Measurements from ENCODE around the gene YTHDC1. TPM values are rescaled to one million over a fixed set of nuclear protein-coding genes. Genes with fewer than 3 reads are reported as not detected.

Gene YTHDC1
- 78.9 TPM for total RNA-seq

DNA sequence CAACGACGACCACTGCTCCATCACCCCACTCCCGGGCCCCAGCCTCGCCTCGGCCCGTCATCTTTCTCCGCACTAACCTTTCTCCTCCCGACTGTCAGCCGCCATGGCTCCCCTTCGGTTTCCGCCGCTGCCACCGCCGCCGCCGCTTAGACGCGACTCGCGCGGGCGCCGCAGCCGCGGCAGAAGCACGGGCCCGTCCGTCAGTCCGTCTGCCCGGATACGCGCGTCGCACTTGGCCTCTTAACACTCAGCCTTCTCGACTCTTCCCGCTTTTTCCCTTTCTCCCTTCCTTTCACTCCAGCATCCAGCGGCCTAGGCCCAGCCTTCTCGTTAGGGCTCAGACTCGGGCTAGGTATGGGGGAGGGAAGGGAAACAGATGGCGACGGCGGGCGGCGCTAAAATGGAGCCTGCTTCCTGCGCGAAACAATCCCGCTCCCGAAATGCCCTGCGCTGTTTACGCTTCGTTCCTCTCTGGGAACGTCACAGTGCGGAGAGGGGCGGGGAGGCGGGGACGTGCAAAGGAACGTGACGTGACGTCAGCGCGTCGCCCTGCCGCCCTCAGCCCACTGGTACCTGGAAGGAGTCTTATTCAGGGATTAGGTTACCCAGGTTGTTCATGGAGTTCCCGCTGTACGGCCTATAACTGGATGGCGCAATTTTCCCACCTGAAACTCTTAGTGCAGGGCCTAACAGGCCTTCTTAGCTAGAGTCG lies at the start of gene YTHDC1:
Gene YTHDC1 (minus strand): TSS at position 442 of the 712 bp plus-strand sequence. CDS start 337 bp downstream, at position 105.

Small RNAs within 50 kb of the gene (small RNA-seq; reads per million reads assigned to genes)
- not detected for gene MT2P1

Other genes with a start within 250 kb of the YTHDC1 start
- not detected for gene TMPRSS11F, start 220.2 kb downstream of the YTHDC1 start, total RNA-seq
- not detected for gene TMPRSS11B, start 104.4 kb downstream of the YTHDC1 start, total RNA-seq
- not detected for gene TMPRSS11E, start 97.4 kb upstream of the YTHDC1 start, total RNA-seq
- not detected for gene UGT2B17, start 226.2 kb upstream of the YTHDC1 start, total RNA-seq